Muscle of leg (tissue), 11 donors: Measurements from ENCODE around the gene FAM89B. TPM values are rescaled to one million over a fixed set of nuclear protein-coding genes. Genes with fewer than 3 reads are reported as not detected.

ENCODE experiments used
- DNase-seq: peaks from one replicate; pipeline ENCODE4 v3.0.0; 2013
- H3K27ac ChIP-seq: one replicate; pipeline ENCODE4 v1.5.1; 2013; ENCODE audit warnings: mild to moderate bottlenecking, low read length, control low read depth
- H3K27me3 ChIP-seq: one replicate; pipeline ENCODE4 v1.6.1; 2013; ENCODE audit warnings: low read length; ENCODE audit not compliant: control insufficient read depth, insufficient read depth
- H3K36me3 ChIP-seq: one replicate; pipeline ENCODE4 v1.6.1; 2013; ENCODE audit warnings: low read length; ENCODE audit not compliant: control insufficient read depth, insufficient read depth
- H3K4me1 ChIP-seq: one replicate; pipeline ENCODE4 v1.6.1; 2013; ENCODE audit warnings: low read length; ENCODE audit not compliant: control insufficient read depth, insufficient read depth
- H3K4me3 ChIP-seq: one replicate; pipeline ENCODE4 v1.5.1; 2013; ENCODE audit warnings: low read length, control low read depth
- H3K9me3 ChIP-seq: replicated peaks from 2 replicates; pipeline ENCODE4 v1.6.1; 2013; ENCODE audit warnings: low read depth, low read length; ENCODE audit not compliant: control insufficient read depth
- WGBS: methylation state at CpG from one replicate; pipeline ENCODE4 v1.1.5; 2013; ENCODE audit warnings: missing lambda C conversion rate; ENCODE audit not compliant: insufficient coverage; 5-methylcytosine and 5-hydroxymethylcytosine counted together
- polyA plus RNA-seq, 8 donors: library from polyadenylated mRNA; unstranded; fragments of 120-200 nt; gene quantifications; one replicate each; pipeline versions ENCODE4 v1.2.1 to v1.2.3, GENCODE V29; 2013; ENCODE audit warnings: inconsistent platforms in 1 of 8, low replicate concordance in 1 of 8; ENCODE audit not compliant: insufficient read length in 8 of 8, insufficient read depth in 1 of 8
- total RNA-seq: library from RNA; stranded (reverse); fragments of 120-200 nt; gene quantifications from one replicate; pipeline ENCODE4 v1.2.4, GENCODE V29; 2013

Gene FAM89B
- total and polyA plus RNA-seq, 9 donors: 32.5 to 53.2 (median 43.9) TPM

DNA sequence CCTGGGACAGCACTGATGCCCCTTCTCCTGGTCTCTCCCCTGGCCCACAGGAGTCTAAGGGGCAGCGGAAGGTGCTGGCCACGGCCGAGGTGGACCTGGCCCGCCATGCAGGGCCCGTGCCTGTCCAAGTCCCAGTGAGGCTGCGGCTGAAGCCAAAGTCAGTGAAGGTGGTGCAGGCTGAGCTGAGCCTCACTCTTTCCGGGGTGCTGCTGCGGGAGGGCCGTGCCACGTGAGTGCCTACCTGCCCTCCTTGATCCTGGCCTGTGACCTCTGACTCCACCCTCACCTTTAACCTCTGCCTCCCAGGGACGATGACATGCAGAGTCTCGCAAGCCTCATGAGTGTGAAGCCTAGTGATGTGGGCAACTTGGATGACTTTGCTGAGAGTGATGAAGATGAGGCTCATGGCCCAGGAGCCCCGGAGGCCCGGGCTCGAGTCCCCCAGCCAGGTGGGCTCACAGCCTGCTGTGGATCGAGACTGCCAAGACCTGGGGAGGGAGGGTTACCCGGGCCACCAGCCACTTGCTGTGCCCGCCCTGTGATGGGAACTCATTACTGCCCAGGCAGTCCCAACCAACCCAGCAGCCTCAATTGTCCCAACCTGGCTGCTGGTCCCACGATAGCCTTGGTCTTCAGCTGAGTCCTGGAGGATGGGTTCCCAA, 7.8 kb downstream of the FAM89B start:
- 90% methylated on average over 13 of the region's 19 CpGs for WGBS
- no peak for DNase-seq
- H3K4me3 ChIP-seq: no peak overlapping the region
- H3K4me1 ChIP-seq: peaks cover 63% of the 10 kb centered on the region
- peaks cover 4% of the 10 kb centered on the region for H3K27me3 ChIP-seq
- H3K9me3 ChIP-seq: no peaks in the 10 kb centered on the region
- peaks cover 68% of the 10 kb centered on the region for H3K36me3 ChIP-seq
- H3K27ac ChIP-seq: no peak overlapping the region

DNA sequence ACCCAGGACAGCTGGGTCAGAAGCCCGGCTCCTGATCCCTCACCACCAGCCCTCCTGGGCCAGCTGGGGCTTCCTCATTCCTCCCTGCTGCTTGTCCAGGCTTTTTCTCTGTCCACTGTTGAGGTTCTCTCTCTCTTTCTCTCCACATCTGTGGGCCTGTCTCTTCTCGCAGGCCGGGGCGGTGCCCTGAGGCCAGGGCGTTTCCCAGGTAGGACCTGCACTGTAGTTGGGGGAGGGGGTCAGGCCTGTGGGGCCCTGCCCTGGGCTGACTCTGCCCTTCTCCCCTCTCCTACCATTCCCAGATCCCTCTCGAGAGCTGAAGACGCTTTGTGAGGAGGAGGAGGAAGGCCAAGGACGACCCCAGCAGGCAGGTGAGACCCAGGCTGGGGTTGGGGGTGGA, 8.4 kb downstream of the FAM89B start:
- peaks cover 63% of the 10 kb centered on the region for H3K4me1 ChIP-seq
- H3K4me3 ChIP-seq: no peak overlapping the region

DNA sequence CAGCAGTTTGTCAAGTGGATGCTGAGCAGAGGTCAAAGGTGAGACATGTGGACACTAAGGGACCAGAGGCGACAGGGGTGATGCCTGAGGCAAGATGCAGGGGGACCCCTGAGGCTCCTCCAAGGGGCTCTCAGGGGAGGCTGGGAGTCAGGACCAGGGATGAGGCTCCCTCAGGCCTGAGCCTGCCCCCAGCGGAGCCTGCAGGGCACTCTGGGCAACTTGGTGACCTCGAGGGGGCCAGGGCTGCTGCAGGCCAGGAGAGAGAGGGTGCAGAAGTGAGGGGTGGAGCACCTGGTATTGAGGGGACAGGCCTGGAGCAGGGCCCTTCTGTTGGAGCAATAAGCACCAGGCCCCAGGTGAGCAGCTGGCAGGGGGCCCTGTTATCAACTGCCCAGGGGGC, 9.6 kb downstream of the FAM89B start:
- WGBS: 91% methylated on average over 3 of the region's 3 CpGs
- no peak overlapping the region for H3K27ac ChIP-seq
- peaks cover 83% of the 10 kb centered on the region for H3K36me3 ChIP-seq
- H3K4me1 ChIP-seq: peaks cover 67% of the 10 kb centered on the region
- peaks cover 4% of the 10 kb centered on the region for H3K27me3 ChIP-seq
- no peaks in the 10 kb centered on the region for H3K9me3 ChIP-seq
- no peak for DNase-seq
- no peak overlapping the region for H3K4me3 ChIP-seq

More for the DNA sequence above, 8.4 kb downstream of the FAM89B start:
- H3K27ac ChIP-seq: no peak overlapping the region
- no peak for DNase-seq
- WGBS: 100% methylated on average over 1 of the region's 8 CpGs
- H3K9me3 ChIP-seq: no peaks in the 10 kb centered on the region
- peaks cover 4% of the 10 kb centered on the region for H3K27me3 ChIP-seq
- H3K36me3 ChIP-seq: peaks cover 71% of the 10 kb centered on the region

DNA sequence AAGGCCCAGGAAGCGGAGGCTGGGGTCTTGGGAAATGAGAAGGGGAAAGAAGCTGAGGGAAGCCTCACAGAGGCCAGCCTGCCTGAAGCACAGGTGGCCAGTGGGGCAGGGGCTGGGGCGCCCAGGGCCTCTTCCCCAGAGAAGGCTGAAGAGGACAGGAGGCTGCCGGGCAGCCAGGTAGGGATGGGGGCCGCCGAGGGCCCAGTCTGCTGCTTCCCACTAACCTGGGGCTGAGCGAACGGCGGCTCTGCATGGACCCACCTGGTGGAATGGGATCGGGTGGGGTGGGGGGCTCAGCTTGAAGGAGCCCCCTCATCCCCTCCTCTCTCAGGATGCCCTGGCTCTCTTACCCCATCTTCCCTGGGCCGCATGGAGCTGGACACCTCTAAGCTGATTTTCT, 11.3 kb downstream of the FAM89B start:
- no peaks in the 10 kb centered on the region for H3K9me3 ChIP-seq
- H3K36me3 ChIP-seq: peaks cover 92% of the 10 kb centered on the region
- DNase-seq: no peak
- peaks cover 67% of the 10 kb centered on the region for H3K4me1 ChIP-seq
- 68% methylated on average over 2 of the region's 10 CpGs for WGBS
- no peak overlapping the region for H3K4me3 ChIP-seq
- peaks cover 4% of the 10 kb centered on the region for H3K27me3 ChIP-seq
- H3K27ac ChIP-seq: peak overlapping the region; percentile 20

DNA sequence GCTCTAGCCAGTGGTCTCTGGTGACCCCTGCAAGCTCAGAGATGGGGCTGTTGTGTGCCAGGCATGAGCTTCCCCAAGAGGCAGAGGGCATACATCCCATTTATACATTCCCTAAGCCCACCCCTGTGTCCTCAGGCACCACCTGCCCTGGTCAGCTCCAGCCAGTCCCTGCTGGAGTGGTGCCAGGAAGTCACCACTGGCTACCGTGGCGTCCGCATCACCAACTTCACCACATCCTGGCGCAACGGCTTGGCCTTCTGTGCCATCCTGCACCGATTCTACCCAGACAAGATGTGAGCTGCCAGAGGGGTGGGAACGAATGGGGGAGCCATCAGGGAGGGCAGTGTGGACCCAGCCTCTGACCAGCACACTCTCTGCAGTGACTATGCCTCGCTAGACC, 11.8 kb downstream of the FAM89B start:
- Histone ChIP-seq H3K27me3 (peaks cover 4% of the 10 kb centered on the region), H3K4me1 (peaks cover 69% of the 10 kb centered on the region), H3K9me3 (no peaks in the 10 kb centered on the region), H3K4me3 (no peak overlapping the region), H3K27ac (peak overlapping the region; percentile 53), H3K36me3 (peaks cover 91% of the 10 kb centered on the region)
- DNase-seq: no peak
- 87% methylated on average over 3 of the region's 8 CpGs for WGBS

DNA sequence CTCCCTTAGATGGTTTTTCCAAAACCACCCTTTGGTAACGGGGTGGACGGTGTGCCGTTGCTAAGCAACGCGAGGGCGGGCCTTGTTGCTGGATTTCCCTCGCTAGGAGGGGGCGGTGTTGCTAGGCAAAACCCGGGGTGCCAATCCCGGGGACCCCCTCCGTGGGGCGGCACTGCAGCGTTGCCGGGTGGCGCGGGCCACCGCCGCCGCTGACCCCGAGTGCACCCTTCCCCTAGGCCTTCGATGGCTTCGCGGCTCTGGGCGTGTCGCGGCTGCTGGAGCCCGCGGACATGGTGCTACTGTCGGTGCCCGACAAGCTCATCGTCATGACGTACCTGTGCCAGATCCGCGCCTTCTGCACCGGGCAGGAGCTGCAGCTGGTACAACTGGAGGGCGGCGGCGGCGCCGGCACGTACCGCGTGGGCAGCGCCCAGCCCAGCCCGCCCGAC, 12.4 kb downstream of the FAM89B start:
- Histone ChIP-seq H3K36me3 (peaks cover 88% of the 10 kb centered on the region), H3K27ac (no peak overlapping the region), H3K9me3 (no peaks in the 10 kb centered on the region), H3K4me3 (no peak overlapping the region), H3K4me1 (peaks cover 75% of the 10 kb centered on the region), H3K27me3 (peaks cover 4% of the 10 kb centered on the region)
- 48% methylated on average over 40 of the region's 46 CpGs for WGBS
- no peak for DNase-seq

DNA sequence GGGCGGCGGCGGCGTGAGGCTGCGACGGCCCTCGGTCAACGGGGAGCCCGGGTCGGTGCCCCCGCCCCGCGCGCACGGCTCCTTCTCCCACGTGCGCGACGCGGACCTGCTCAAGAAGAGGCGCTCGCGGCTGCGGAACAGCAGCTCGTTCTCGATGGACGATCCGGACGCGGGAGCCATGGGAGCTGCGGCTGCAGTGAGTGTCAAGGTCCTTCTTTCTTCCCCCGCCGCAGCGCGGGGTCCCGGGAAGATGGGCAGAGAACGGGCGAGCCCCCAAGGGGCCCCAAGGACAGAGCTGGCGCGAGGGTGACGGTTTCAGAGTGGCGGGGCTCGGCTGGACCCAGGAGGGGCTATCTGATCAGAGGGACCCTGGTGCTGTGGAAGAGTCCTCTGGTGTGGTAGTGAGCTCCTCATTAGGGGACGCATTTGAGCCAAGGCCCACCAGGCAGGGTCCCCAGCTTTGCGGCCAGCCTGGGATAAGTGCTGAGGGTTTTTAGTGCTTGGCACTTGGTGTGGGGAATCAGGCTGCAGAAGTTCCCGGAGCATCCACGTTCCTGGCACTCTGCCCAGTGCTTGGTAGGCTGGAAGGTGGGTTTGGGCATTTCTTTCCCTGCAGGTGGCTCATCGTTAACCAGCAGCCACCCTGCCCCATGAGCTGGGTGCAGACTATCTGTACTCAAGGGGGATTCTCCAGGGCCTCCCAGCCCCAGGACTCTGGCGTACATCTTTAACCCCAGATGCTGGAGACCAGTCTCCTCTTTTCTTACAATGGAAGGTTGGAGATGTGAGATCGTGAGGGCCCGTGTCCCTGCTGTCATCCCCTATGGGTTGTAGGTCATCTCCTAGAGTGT, 13.3 kb downstream of the FAM89B start:
- Histone ChIP-seq H3K9me3 (no peaks in the 10 kb centered on the region), H3K27ac (peak overlapping the region; percentile 53), H3K4me3 (no peak overlapping the region), H3K36me3 (peaks cover 86% of the 10 kb centered on the region), H3K4me1 (peaks cover 79% of the 10 kb centered on the region), H3K27me3 (peaks cover 4% of the 10 kb centered on the region)
- WGBS: 52% methylated on average over 46 of the region's 51 CpGs
- no peak for DNase-seq

DNA sequence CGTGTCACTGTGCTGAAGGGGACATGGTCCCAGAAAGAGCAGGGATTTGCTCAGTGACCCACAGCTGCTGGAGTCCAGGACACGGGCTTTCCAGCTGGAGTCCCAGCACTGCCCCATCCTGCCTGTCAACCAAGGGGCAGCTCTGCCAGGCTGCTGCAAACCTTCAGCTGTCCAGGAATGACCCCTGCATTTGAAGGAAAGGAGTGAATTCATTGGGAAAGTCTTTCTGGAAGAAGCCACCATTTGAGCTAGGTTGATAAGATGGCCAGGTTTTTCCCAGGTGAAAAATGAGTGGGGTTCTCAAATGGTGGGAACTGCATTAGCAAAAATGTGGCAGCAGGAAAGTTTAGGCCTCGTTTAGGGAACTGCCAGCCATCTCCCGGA, 13.9 kb downstream of the FAM89B start:
- WGBS: 52% methylated on average over 4 of the region's 4 CpGs
- H3K36me3 ChIP-seq: peaks cover 85% of the 10 kb centered on the region
- no peak overlapping the region for H3K4me3 ChIP-seq

DNA sequence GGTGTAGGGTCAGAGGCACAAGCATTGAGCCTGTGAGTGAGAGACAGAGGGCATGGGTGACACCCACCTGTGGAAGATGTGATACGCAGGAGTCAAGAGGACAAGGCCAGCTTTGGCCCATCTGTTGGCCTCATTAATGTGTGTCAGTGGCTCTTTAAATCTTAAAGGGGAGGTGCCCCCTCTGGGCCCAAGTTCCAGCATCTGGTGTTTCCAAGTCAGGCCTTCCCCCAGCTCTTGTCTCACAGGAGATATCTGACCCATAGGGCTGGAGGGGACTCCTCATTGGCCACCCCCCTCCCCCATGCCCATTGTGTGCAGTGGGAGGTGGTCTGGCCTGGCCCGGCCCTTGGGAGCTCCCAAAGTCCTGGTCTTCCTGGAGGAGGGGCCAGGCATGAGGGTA, 14.3 kb downstream of the FAM89B start:
- WGBS: 57% methylated on average over 1 of the region's 2 CpGs
- peak overlapping the region; percentile 53 for H3K27ac ChIP-seq

More for the DNA sequence above, 13.9 kb downstream of the FAM89B start:
- peaks cover 84% of the 10 kb centered on the region for H3K4me1 ChIP-seq
- peak overlapping the region; percentile 53 for H3K27ac ChIP-seq
- no peak for DNase-seq
- no peaks in the 10 kb centered on the region for H3K9me3 ChIP-seq
- peaks cover 4% of the 10 kb centered on the region for H3K27me3 ChIP-seq

More for the DNA sequence above, 14.3 kb downstream of the FAM89B start:
- Histone ChIP-seq H3K36me3 (peaks cover 81% of the 10 kb centered on the region), H3K27me3 (peaks cover 4% of the 10 kb centered on the region), H3K4me3 (no peak overlapping the region), H3K4me1 (peaks cover 87% of the 10 kb centered on the region), H3K9me3 (no peaks in the 10 kb centered on the region)
- DNase-seq: peak; percentile 76
